Dendritic cell treated with granulocyte-macrophage colony-stimulating factor and Interleukin-4, amounts not matched to agents 40 ng/mL and 50 ng/mL, for 4 days (primary cell): ENCODE measurements around the gene SGPP2.

ENCODE experiments used
- H3K27ac Mint-ChIP-seq: one replicate; pipeline ENCODE4 v1.8.0; 2022; ENCODE audit warnings: mild to moderate bottlenecking, mixed read lengths
- H3K27me3 Mint-ChIP-seq: one replicate; pipeline ENCODE4 v1.8.0; 2022; ENCODE audit warnings: mild to moderate bottlenecking, mixed read lengths
- H3K36me3 Mint-ChIP-seq: one replicate; pipeline ENCODE4 v1.8.0; 2022; ENCODE audit warnings: low read depth, mixed read lengths
- H3K4me1 Mint-ChIP-seq: one replicate; pipeline ENCODE4 v1.8.0; 2022; ENCODE audit warnings: low read depth, mixed read lengths
- H3K4me3 Mint-ChIP-seq: one replicate; pipeline ENCODE4 v1.8.0; 2022; ENCODE audit warnings: mild to moderate bottlenecking, moderate library complexity, mixed read lengths
- H3K9me3 Mint-ChIP-seq: one replicate; pipeline ENCODE4 v1.8.0; 2022; ENCODE audit warnings: mixed read lengths
- intact Hi-C: fragments of 100-400 bp; cut with micrococcal nuclease; formaldehyde crosslinking; loops from one replicate; pipeline ENCODE4 v1.15.0; 2022

Gene SGPP2

GRCh38 chr2:222413295-222413911 lies 10.9 kb upstream of the SGPP2 start:
- H3K4me1 Mint-ChIP-seq, result no peaks in the 10 kb centered on the region
- no peaks in the 10 kb centered on the region for H3K27me3 Mint-ChIP-seq
- no peaks in the 10 kb centered on the region for H3K36me3 Mint-ChIP-seq

GRCh38 chr2:222418739-222419138 lies 5.6 kb upstream of the SGPP2 start:
- H3K4me3 Mint-ChIP-seq, result no peak overlapping the region
- peaks cover 16% of the 10 kb centered on the region for H3K9me3 Mint-ChIP-seq
- peaks cover 5% of the 10 kb centered on the region for H3K4me1 Mint-ChIP-seq
- no peak overlapping the region for H3K27ac Mint-ChIP-seq
- peaks cover 17% of the 10 kb centered on the region for H3K27me3 Mint-ChIP-seq
- no peaks in the 10 kb centered on the region for H3K36me3 Mint-ChIP-seq
- intact Hi-C loops, result no loop called here

More at GRCh38 chr2:222413295-222413911, 10.9 kb upstream of the SGPP2 start:
- H3K4me3 Mint-ChIP-seq, result no peak overlapping the region
- intact Hi-C loops, result no loop called here
- peaks cover 28% of the 10 kb centered on the region for H3K9me3 Mint-ChIP-seq
- no peak overlapping the region for H3K27ac Mint-ChIP-seq

GRCh38 chr2:222420508-222420907 lies 3.8 kb upstream of the SGPP2 start:
- intact Hi-C loops, result no loop called here
- Mint-ChIP-seq H3K36me3 (no peaks in the 10 kb centered on the region), H3K4me3 (no peak overlapping the region), H3K27me3 (peaks cover 30% of the 10 kb centered on the region), H3K27ac (no peak overlapping the region), H3K9me3 (peaks cover 11% of the 10 kb centered on the region), H3K4me1 (peaks cover 17% of the 10 kb centered on the region)

- peaks cover 25% of the 10 kb centered on the region for H3K4me1 Mint-ChIP-seq
- intact Hi-C loops, result no loop called here
- no peaks in the 10 kb centered on the region for H3K36me3 Mint-ChIP-seq
- H3K4me3 Mint-ChIP-seq, result no peak overlapping the region
- peaks cover 39% of the 10 kb centered on the region for H3K27me3 Mint-ChIP-seq
- no peak overlapping the region for H3K27ac Mint-ChIP-seq
- H3K9me3 Mint-ChIP-seq, result no peaks in the 10 kb centered on the region
These were observed 2.7 kb upstream of the SGPP2 start for GRCh38 chr2:222421626-222422025.

GRCh38 chr2:222423186-222423585 lies 1.2 kb upstream of the SGPP2 start:
- H3K36me3 Mint-ChIP-seq, result no peaks in the 10 kb centered on the region
- H3K27me3 Mint-ChIP-seq, result peaks cover 51% of the 10 kb centered on the region
- no peaks in the 10 kb centered on the region for H3K9me3 Mint-ChIP-seq
- intact Hi-C loops, result no loop called here
- no peak overlapping the region for H3K4me3 Mint-ChIP-seq
- H3K27ac Mint-ChIP-seq, result no peak overlapping the region
- peaks cover 39% of the 10 kb centered on the region for H3K4me1 Mint-ChIP-seq

- Mint-ChIP-seq H3K4me1 (peaks cover 39% of the 10 kb centered on the region), H3K27me3 (peaks cover 52% of the 10 kb centered on the region)
- intact Hi-C loops, result no loop called here
These were observed 589 bp upstream of the SGPP2 start for GRCh38 chr2:222423632-222424275.

GRCh38 chr2:222424729-222425671 lies 657 bp downstream of the SGPP2 start:
- no peaks in the 10 kb centered on the region for H3K36me3 Mint-ChIP-seq
- intact Hi-C loops, result no loop called here
- H3K27me3 Mint-ChIP-seq, result peaks cover 57% of the 10 kb centered on the region
- H3K27ac Mint-ChIP-seq, result peak overlapping the region; percentile 34
- H3K4me3 Mint-ChIP-seq, result peak overlapping the region; percentile 82
- no peaks in the 10 kb centered on the region for H3K9me3 Mint-ChIP-seq
- H3K4me1 Mint-ChIP-seq, result peaks cover 39% of the 10 kb centered on the region

More at GRCh38 chr2:222423632-222424275, 589 bp upstream of the SGPP2 start:
- Mint-ChIP-seq H3K9me3 (no peaks in the 10 kb centered on the region), H3K36me3 (no peaks in the 10 kb centered on the region), H3K27ac (peak overlapping the region; percentile 72), H3K4me3 (peak overlapping the region; percentile 82)

- Mint-ChIP-seq H3K4me1 (peaks cover 39% of the 10 kb centered on the region), H3K36me3 (no peaks in the 10 kb centered on the region), H3K27ac (no peak overlapping the region), H3K4me3 (no peak overlapping the region), H3K9me3 (no peaks in the 10 kb centered on the region), H3K27me3 (peaks cover 53% of the 10 kb centered on the region)
- intact Hi-C loops, result no loop called here
These were observed 3.4 kb downstream of the SGPP2 start for GRCh38 chr2:222427646-222428301.

GRCh38 chr2:222430071-222430470 lies 5.7 kb downstream of the SGPP2 start:
- H3K9me3 Mint-ChIP-seq, result no peaks in the 10 kb centered on the region
- H3K27ac Mint-ChIP-seq, result no peak overlapping the region
- no peaks in the 10 kb centered on the region for H3K36me3 Mint-ChIP-seq
- H3K27me3 Mint-ChIP-seq, result peaks cover 35% of the 10 kb centered on the region
- H3K4me1 Mint-ChIP-seq, result peaks cover 30% of the 10 kb centered on the region
- no peak overlapping the region for H3K4me3 Mint-ChIP-seq
- intact Hi-C loops, result no loop called here

GRCh38 chr2:222430681-222431080 lies 6.3 kb downstream of the SGPP2 start:
- H3K4me1 Mint-ChIP-seq, result peaks cover 24% of the 10 kb centered on the region
- no peaks in the 10 kb centered on the region for H3K9me3 Mint-ChIP-seq
- no peak overlapping the region for H3K4me3 Mint-ChIP-seq
- intact Hi-C loops, result no loop called here
- H3K36me3 Mint-ChIP-seq, result no peaks in the 10 kb centered on the region
- no peak overlapping the region for H3K27ac Mint-ChIP-seq
- peaks cover 29% of the 10 kb centered on the region for H3K27me3 Mint-ChIP-seq

- Mint-ChIP-seq H3K4me1 (peaks cover 16% of the 10 kb centered on the region), H3K4me3 (no peak overlapping the region), H3K27ac (no peak overlapping the region), H3K36me3 (no peaks in the 10 kb centered on the region), H3K27me3 (peaks cover 19% of the 10 kb centered on the region), H3K9me3 (no peaks in the 10 kb centered on the region)
- intact Hi-C loops, result no loop called here
These were observed 7.5 kb downstream of the SGPP2 start for GRCh38 chr2:222431869-222432268.

GRCh38 chr2:222433332-222434173 lies 9.2 kb downstream of the SGPP2 start:
- H3K27ac Mint-ChIP-seq, result no peak overlapping the region
- intact Hi-C loops, result no loop called here

GRCh38 chr2:222434204-222434603 lies 9.9 kb downstream of the SGPP2 start:
- Mint-ChIP-seq H3K4me1 (peaks cover 3% of the 10 kb centered on the region), H3K4me3 (no peak overlapping the region), H3K27me3 (peaks cover 7% of the 10 kb centered on the region), H3K27ac (no peak overlapping the region), H3K36me3 (no peaks in the 10 kb centered on the region), H3K9me3 (no peaks in the 10 kb centered on the region)
- intact Hi-C loops, result no loop called here

More at GRCh38 chr2:222433332-222434173, 9.2 kb downstream of the SGPP2 start:
- Mint-ChIP-seq H3K36me3 (no peaks in the 10 kb centered on the region), H3K4me3 (no peak overlapping the region), H3K27me3 (peaks cover 10% of the 10 kb centered on the region), H3K4me1 (peaks cover 3% of the 10 kb centered on the region), H3K9me3 (no peaks in the 10 kb centered on the region)
